HepG2 (cell line): ENCODE data around the gene MEGF6. TPM values are rescaled to one million over a fixed set of nuclear protein-coding genes. Genes with fewer than 3 reads are reported as not detected.

Experiments
- CHCHD3 ChIP-seq: sonication (generic); formaldehyde crosslinking; IDR thresholded peaks from 2 replicates; pipeline ENCODE4 v1.8.0; 2022; ENCODE audit warnings: mild to moderate bottlenecking, missing genetic modification reagents, moderate library complexity
- E2F5 ChIP-seq: sonication (generic); formaldehyde crosslinking; conservative IDR thresholded peaks from 2 replicates; pipeline ENCODE4 v1.4.0; 2020; ENCODE audit warnings: missing genetic modification reagents
- ISX ChIP-seq: sonication (generic); formaldehyde crosslinking; conservative IDR thresholded peaks from 2 replicates; pipeline ENCODE4 v1.5.0; 2020; ENCODE audit warnings: missing genetic modification reagents
- JUN ChIP-seq: sonication (generic); formaldehyde crosslinking; IDR thresholded peaks from 2 replicates; pipeline ENCODE4 v1.4.0; 2020; ENCODE audit warnings: mild to moderate bottlenecking, missing genetic modification reagents
- RAD51 ChIP-seq: fragments of 450-650 bp; IDR thresholded peaks from 2 replicates; pipeline ENCODE4 v1.6.1; 2016; ENCODE audit warnings: borderline replicate concordance
- REXO4 ChIP-seq: sonication (generic); formaldehyde crosslinking; IDR thresholded peaks from 2 replicates; pipeline ENCODE4 v1.8.0; 2022; ENCODE audit warnings: missing genetic modification reagents, mild to moderate bottlenecking, borderline replicate concordance
- RFX1 ChIP-seq: fragments of 450-650 bp; IDR thresholded peaks from 2 replicates; pipeline ENCODE4 v1.6.1; 2017
- SP1 ChIP-seq, 2 experiments: fragments of 450-650 bp in 1 of 2; sonication (generic) in 1 of 2; formaldehyde crosslinking in 1 of 2; IDR thresholded peaks; 2 replicates each; pipeline versions ENCODE4 v1.4.0 to v1.6.1; 2016 to 2020; ENCODE audit warnings: missing genetic modification reagents in 1 of 2
- USF2 ChIP-seq, 2 experiments: sonication (generic) in 1 of 2; formaldehyde crosslinking in 1 of 2; IDR thresholded peaks; 2 replicates each; pipeline versions ENCODE4 v1.5.1 to v1.6.1; 2011 to 2020; ENCODE audit warnings: borderline replicate concordance in 1 of 2, low read depth in 1 of 2, low read length in 1 of 2, mild to moderate bottlenecking in 1 of 2, missing genetic modification reagents in 1 of 2, moderate library complexity in 1 of 2
- ZBTB4 ChIP-seq: sonication (generic); formaldehyde crosslinking; IDR thresholded peaks from 2 replicates; pipeline ENCODE4 v1.4.0; 2020; ENCODE audit warnings: missing genetic modification reagents, mild to moderate bottlenecking, borderline replicate concordance
- ZGPAT ChIP-seq: IDR thresholded peaks from 2 replicates; pipeline ENCODE4 v1.6.1; 2016; ENCODE audit warnings: mild to moderate bottlenecking
- ZNF331 ChIP-seq: sonication (generic); formaldehyde crosslinking; IDR thresholded peaks from 2 replicates; pipeline ENCODE4 v1.4.0; 2020; ENCODE audit warnings: missing genetic modification reagents
- polyA plus RNA-seq, 8 experiments: library from polyadenylated mRNA; depleted of rRNA in 3 of 8; stranded (reverse) in 7 of 8; unstranded in 1 of 8; fragments of >200 nt; fragmentation: Illumina TruSeq in 4 of 8; extraction: Trizol in 4 of 8; gene quantifications; 2 replicates each; pipeline versions ENCODE4 v1.2.1 to v1.2.3, GENCODE V29; 2011 to 2016; ENCODE audit warnings: low read depth in 4 of 8, missing spikeins in 1 of 8, mixed read lengths in 1 of 8; ENCODE audit not compliant: insufficient read depth in 1 of 8
- total RNA-seq, 5 experiments: library from RNA; depleted of rRNA; stranded (reverse); fragments of >200 nt; fragmentation: Illumina TruSeq; extraction: Trizol; gene quantifications; 2 replicates each; pipeline ENCODE4 v1.2.3, GENCODE V29; 2016; ENCODE audit warnings: low read depth in 1 of 5

MEGF6 gene
- total and polyA plus RNA-seq, 2 of the 13 experiments (the other 11 are each of a cell fraction or from before 2014, with no cell fraction given), result 1.9 TPM

GRCh38 chr1:3620708-3621107 lies 9.4 kb upstream of the MEGF6 start (continued):
- no peak for TF ChIP-seq E2F5 (CRISPR knock-in tag)
- no peak for TF ChIP-seq RFX1
- TF ChIP-seq SP1 (IDR thresholded peaks at IDR 0.05), result no peak
- no peak for TF ChIP-seq SP1 (CRISPR knock-in tag; IDR thresholded peaks at IDR 0.05)
- TF ChIP-seq JUN, result no peak
- no peak for TF ChIP-seq ZNF331 (CRISPR knock-in tag)
- no peak for TF ChIP-seq ISX (CRISPR knock-in tag)
- no peak for TF ChIP-seq CHCHD3 (CRISPR knock-in tag)
- no peak for TF ChIP-seq ZGPAT
- no peak for TF ChIP-seq REXO4 (CRISPR knock-in tag)
- 0 out of 2 replicates have a peak, but pooled peaks have one; percentile 27 for TF ChIP-seq USF2 (IDR thresholded peaks at IDR 0.05; ENCODE audit: low read depth, low read length)
- no peak for TF ChIP-seq USF2 (CRISPR knock-in tag; IDR thresholded peaks at IDR 0.05; ENCODE audit: borderline replicate concordance)
- no peak for TF ChIP-seq ZBTB4
- peak; percentile 47; the same call in 1 of the 2 replicates for TF ChIP-seq RAD51
